Ovary (tissue), 9 donors: ENCODE measurements around the gene MICAL2. TPM values are rescaled to one million over a fixed set of nuclear protein-coding genes. Genes with fewer than 3 reads are reported as not detected.

Experiments used
- DNase-seq, 5 donors: peaks; one replicate each; pipeline ENCODE4 v3.0.0-alpha.2; 2019 to 2020
- H3K27ac ChIP-seq, 2 donors: fragments of 200-600 bp; one replicate each; pipeline versions ENCODE4 v1.5.1 to v1.8.0; 2019 to 2022
- H3K27me3 ChIP-seq: fragments of 200-600 bp; one replicate; pipeline ENCODE4 v1.8.0; 2022
- H3K36me3 ChIP-seq: fragments of 200-600 bp; sonication (generic); one replicate; pipeline ENCODE4 v1.5.1; 2019
- H3K4me1 ChIP-seq: one replicate; pipeline ENCODE4 v1.8.1; 2013; ENCODE audit warnings: mild to moderate bottlenecking, moderate library complexity; ENCODE audit not compliant: insufficient read depth
- H3K4me3 ChIP-seq: fragments of 200-600 bp; sonication (generic); one replicate; pipeline ENCODE4 v1.5.1; 2017
- H3K9me3 ChIP-seq, 2 donors: fragments of 200-600 bp in 1 of 2; sonication (generic) in 1 of 2; one replicate each; pipeline versions ENCODE4 v1.5.1 to v1.8.1; 2013 to 2019; ENCODE audit warnings: mild to moderate bottlenecking in 1 of 2, moderate library complexity in 1 of 2
- EP300 ChIP-seq: sonication (generic); formaldehyde crosslinking; IDR thresholded peaks from one replicate; pipeline ENCODE4 v1.6.1; 2017; ENCODE audit warnings: antibody characterized with exemption
- POLR2A ChIP-seq: fragments of 450-650 bp; IDR thresholded peaks from one replicate; pipeline ENCODE4 v1.6.1; 2017; ENCODE audit warnings: antibody characterized with exemption, mild to moderate bottlenecking, moderate library complexity
- WGBS, 3 donors: extraction: QIAGEN DNeasy Blood & Tissue Kit in 1 of 3; methylation state at CpG; one replicate each; pipeline versions ENCODE4 v1.1.5 to v1.1.7; 2013 to 2017; 5-methylcytosine and 5-hydroxymethylcytosine counted together
- intact Hi-C, 4 donors: fragments of 100-400 bp; cut with DNase I; formaldehyde crosslinking; loops; one replicate each; pipeline versions ENCODE4 v1.11.0 to v1.15.1; 2022 to 2023
- polyA plus RNA-seq, 2 donors: library from polyadenylated mRNA; stranded (reverse); fragments of 200-250 nt in 1 of 2; fragments of 350-450 nt in 1 of 2; fragmentation: Illumina TruSeq in 1 of 2; extraction: RNeasy Lipid Tissue Mini Kit (QIAGEN cat#74804) in 1 of 2; gene quantifications; one replicate each; pipeline ENCODE4 v1.2.3, GENCODE V29; 2013 to 2014
- total RNA-seq, 7 donors: library from RNA; depleted of rRNA in 2 of 7; stranded (reverse); fragments of >200 nt in 2 of 7; fragmentation: NEBNext Ultra II Directional in 3 of 7; extraction: Animal tissue kit (Norgen Biotek cat#: 25700) in 3 of 7; gene quantifications; one replicate each; pipeline versions ENCODE4 v1.1.0 to v1.2.4, GENCODE V29; 2016 to 2023
- TF ChIP-seq, protein P1 (sequence below), 3 donors: fragments of 450-650 bp in 2 of 3; fragments of 200-600 bp in 1 of 3; IDR thresholded peaks; one replicate each; pipeline versions ENCODE4 v1.5.1 to v1.8.0; 2016 to 2022; ENCODE audit warnings: antibody characterized with exemption in 3 of 3, mild to moderate bottlenecking in 1 of 3
- donor health status: DM: no; HTN: no; CAD: no; lungs with moderate emphysema.
- donor health status: DM: no; HTN: no; CAD: no.
- donor health status: Bipolar disorder and iron deficiency.
- donor health status: DM: yes; HTN: yes; CAD: no.
- donor health status: DM: no; HTN: no; CAD: no.
- donor health status: DM: yes; HTN: yes; CAD: no.

MICAL2 gene
- total and polyA plus RNA-seq, 9 donors, result 10.7 to 73.6 (median 32.5) TPM

DNA sequence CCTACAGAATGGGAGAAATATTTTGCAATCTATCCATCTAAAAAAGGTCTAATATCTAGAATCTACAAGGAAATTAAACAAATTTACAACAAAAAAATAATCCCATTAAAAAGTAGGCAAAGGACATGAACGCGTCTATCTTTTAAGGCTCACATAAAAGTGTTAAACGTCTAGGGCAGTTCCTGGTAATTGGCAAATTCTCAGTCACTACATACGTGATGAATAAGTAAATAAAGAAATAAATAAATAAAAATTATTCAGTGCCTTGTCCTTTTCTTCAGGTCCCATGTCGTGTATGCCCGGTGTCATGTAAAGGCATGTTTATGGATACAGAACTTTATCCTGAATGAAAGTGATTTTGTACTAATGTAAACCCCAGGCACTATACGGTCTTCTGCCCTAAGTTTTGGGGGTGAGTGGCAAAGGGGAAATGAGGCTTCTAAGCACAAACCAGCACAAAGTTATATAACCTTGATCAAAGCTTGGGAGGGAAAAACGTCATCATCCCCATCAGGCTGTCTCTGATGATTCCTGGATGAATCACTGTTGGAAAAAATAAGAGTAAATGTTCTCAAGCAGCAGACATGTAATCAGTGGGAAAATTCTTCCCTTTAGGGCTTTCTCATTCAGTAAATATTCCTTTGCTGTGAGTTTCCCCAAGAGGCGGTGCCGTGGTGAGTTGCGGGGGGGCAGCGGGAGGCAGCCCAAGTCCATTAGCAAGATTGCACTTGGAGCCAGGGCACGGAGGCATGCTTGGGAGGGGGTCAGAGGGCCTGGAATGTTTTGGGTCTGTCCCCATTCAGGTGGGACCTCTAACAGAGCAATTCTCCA, 30.4 kb upstream of the MICAL2 start:
- no peaks in the 10 kb centered on the region for H3K36me3 ChIP-seq
- 33 to 42% (median 35%) methylated on average over 13 of the region's 13 CpGs for WGBS, 3 donors
- H3K4me3 ChIP-seq, result no peak overlapping the region
- TF ChIP-seq EP300, result peak; percentile 44
- TF ChIP-seq POLR2A, result no peak
- H3K9me3 ChIP-seq, result no peaks in the 10 kb centered on the region
- no peak overlapping the region for H3K27ac ChIP-seq
- peaks cover 3% of the 10 kb centered on the region for H3K4me1 ChIP-seq
- DNase-seq, result peak; percentile 44 to 76 (median 70)
- intact Hi-C loops, result no loop called here
- H3K27me3 ChIP-seq, result no peaks in the 10 kb centered on the region

DNA sequence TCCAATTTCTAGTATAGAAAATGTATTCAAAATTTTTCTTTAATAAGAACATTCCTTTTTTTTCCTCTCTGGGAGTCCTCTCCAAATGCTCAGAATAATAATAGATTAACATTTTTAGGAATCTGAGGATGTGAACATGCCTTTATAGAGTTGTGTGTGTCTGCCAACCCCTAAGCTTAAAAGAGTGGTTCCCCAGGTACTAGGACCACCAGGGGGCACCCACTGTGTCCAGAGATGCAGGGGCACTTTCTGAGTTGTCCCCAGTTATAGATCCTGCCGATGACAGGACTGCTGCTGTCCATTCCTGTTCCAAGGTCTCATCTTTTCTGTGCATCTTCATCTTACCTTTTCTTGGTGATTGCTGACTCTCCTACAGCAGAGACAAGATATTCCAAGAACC, 27.0 kb upstream of the MICAL2 start:
- Histone ChIP-seq H3K4me3 (no peak overlapping the region), H3K36me3 (no peaks in the 10 kb centered on the region), H3K4me1 (peaks cover 8% of the 10 kb centered on the region), H3K27ac (no peak overlapping the region), H3K9me3 (no peaks in the 10 kb centered on the region), H3K27me3 (no peaks in the 10 kb centered on the region)
- TF ChIP-seq EP300 (no peak), POLR2A (no peak)
- TF ChIP-seq, protein P1, sequence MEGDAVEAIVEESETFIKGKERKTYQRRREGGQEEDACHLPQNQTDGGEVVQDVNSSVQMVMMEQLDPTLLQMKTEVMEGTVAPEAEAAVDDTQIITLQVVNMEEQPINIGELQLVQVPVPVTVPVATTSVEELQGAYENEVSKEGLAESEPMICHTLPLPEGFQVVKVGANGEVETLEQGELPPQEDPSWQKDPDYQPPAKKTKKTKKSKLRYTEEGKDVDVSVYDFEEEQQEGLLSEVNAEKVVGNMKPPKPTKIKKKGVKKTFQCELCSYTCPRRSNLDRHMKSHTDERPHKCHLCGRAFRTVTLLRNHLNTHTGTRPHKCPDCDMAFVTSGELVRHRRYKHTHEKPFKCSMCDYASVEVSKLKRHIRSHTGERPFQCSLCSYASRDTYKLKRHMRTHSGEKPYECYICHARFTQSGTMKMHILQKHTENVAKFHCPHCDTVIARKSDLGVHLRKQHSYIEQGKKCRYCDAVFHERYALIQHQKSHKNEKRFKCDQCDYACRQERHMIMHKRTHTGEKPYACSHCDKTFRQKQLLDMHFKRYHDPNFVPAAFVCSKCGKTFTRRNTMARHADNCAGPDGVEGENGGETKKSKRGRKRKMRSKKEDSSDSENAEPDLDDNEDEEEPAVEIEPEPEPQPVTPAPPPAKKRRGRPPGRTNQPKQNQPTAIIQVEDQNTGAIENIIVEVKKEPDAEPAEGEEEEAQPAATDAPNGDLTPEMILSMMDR (IDR thresholded peaks at IDR 0.05), result no peak
- intact Hi-C loops, result no loop called here
- 88 to 92% (median 88%) methylated on average over 1 of the region's 1 CpG for WGBS, 3 donors
- no peak for DNase-seq

DNA sequence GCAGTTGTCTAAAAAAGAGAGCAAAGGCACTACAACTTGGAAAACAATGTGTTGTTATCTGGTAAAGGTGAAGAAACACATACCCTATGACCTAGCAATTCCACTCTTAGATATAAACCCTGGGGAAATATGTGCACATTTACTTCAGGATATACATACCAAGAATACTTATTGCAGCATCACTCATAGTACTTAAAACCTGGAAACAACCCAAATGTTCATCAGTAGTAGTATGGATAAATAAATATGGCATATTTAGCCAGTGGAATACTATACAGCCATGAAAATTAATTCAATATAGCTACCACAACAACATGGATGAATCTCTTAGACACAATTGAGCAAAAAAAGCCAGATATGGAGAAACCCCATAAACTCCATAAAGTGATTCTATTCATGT, 26.1 kb upstream of the MICAL2 start:
- Histone ChIP-seq H3K4me3 (no peak overlapping the region), H3K27me3 (no peaks in the 10 kb centered on the region), H3K4me1 (peaks cover 8% of the 10 kb centered on the region), H3K36me3 (no peaks in the 10 kb centered on the region), H3K27ac (no peak overlapping the region), H3K9me3 (no peaks in the 10 kb centered on the region)
- TF ChIP-seq, protein P1 (IDR thresholded peaks at IDR 0.05), result no peak
- TF ChIP-seq POLR2A, result no peak
- no peak for TF ChIP-seq EP300
- no peak for DNase-seq
- intact Hi-C loops, result no loop called here

DNA sequence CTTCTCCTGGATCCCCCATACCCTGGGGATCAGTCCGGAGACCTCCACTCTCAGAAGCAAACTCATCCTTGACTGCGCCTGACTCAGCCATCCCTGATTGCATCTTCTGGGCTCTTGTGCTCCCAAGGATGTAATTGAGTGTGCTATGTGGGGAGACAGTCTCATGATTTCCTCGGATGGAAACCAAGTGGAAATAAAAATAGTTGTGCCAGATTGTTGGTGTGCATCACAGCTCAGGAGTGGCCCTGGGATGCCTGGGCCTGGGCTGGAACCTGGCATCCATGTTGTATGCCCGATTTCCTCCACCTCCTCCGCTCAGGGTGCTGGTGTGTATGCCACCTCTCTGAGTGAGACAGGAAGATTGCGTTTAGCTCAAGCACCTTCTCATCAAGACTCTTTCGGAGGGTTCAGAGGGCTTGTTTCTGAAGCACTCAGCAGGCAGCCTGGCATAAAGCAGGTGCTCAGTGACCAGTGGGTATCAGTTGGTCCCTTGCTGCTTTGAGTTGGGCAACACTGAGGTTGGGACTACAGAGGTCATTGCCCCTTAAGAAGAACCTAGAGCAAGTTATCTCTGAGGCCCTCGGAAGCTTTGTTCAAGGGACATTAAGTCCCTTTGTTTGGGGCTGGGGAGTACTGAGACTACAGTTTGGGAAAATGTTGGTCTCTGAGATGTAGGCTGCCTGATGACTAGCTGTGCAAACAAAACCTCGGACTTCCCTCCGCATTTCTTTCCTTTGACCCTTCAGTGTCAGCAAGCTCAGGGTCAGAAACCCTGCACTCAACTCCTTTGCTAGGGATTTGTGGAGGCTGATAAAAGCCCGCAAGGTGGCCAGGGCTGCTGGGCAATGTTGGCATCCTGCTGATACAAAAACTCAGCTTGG, 24.8 kb upstream of the MICAL2 start:
- DNase-seq, result no peak
- Histone ChIP-seq H3K4me1 (peaks cover 5% of the 10 kb centered on the region), H3K4me3 (no peak overlapping the region), H3K27ac (peak overlapping the region in 1 of 2 donors; percentile 9), H3K36me3 (no peaks in the 10 kb centered on the region), H3K9me3 (no peaks in the 10 kb centered on the region), H3K27me3 (no peaks in the 10 kb centered on the region)
- WGBS, 3 donors, result 81 to 82% (median 82%) methylated on average over 11 of the region's 11 CpGs
- TF ChIP-seq EP300 (no peak), POLR2A (no peak)
- TF ChIP-seq, protein P1 (IDR thresholded peaks at IDR 0.05), result no peak
- intact Hi-C loops, result no loop called here
